ENCODE measurements around the gene C1QTNF2. TPM values are rescaled to one million over a fixed set of nuclear protein-coding genes. Genes with fewer than 3 reads are reported as not detected.
"Not testable (repeated sequence)": the region's sequence is repeated elsewhere in the genome, so short reads cannot be mapped to it uniquely, and the experiment has no call there.

C1QTNF2 gene
- total and polyA plus RNA-seq, 2 donors from 2014 or later = 1.4 to 2.8 TPM

DNA sequence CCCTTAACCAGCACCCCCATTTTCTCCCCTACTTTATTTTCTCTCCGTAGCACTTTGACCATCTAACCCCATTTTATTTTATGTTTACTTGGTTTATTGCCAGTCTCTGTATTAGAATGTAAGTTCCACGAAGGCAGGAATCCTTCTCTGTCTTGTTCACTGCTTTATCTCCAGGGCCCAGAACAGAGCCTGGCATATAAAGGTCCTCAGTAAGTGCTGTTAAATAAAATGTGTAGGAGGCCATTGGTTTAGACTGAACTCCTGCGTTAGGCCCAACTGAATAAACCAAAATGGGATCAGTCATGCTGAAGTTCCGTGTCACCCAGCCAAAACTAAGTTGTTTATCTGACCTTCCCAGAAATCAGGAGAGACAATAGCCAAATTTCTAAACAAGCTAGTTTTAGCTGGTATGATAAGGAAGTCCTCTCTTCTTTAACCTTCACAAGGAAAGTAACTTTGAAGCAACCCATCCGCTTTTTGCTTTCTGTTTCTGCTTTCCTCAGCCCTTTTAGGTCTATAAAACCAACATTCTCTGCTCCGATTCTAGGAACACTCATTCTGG, 29.0 kb downstream of the C1QTNF2 start:
- H3K9ac ChIP-seq (ENCODE audit: low read length in 3 of 3) = no peak overlapping the region
- DNase-seq = no peak
- H3K27me3 ChIP-seq (ENCODE audit: control insufficient read depth, insufficient read depth, low read length) = no peaks in the 10 kb centered on the region
- no peaks in the 10 kb centered on the region for H3K9me3 ChIP-seq (ENCODE audit: control insufficient read depth in 2 of 3, insufficient read depth in 1 of 3, low read length in 3 of 3)
- intact Hi-C loops (cut with DNase I) = no loop called here
- no peaks in the 10 kb centered on the region for H3K36me3 ChIP-seq (ENCODE audit: control insufficient read depth in 2 of 3, insufficient read depth in 3 of 3, low read length in 3 of 3)
- peaks cover 0 to 3% (median 0%) of the 10 kb centered on the region in 3 donors for H3K4me1 ChIP-seq (ENCODE audit: control insufficient read depth in 2 of 3, insufficient read depth in 2 of 3, low read depth in 1 of 3, low read length in 3 of 3)
- no peak overlapping the region for H3K27ac ChIP-seq (ENCODE audit: low read depth in 2 of 2, low read length in 2 of 2)
- TF ChIP-seq, protein P1, sequence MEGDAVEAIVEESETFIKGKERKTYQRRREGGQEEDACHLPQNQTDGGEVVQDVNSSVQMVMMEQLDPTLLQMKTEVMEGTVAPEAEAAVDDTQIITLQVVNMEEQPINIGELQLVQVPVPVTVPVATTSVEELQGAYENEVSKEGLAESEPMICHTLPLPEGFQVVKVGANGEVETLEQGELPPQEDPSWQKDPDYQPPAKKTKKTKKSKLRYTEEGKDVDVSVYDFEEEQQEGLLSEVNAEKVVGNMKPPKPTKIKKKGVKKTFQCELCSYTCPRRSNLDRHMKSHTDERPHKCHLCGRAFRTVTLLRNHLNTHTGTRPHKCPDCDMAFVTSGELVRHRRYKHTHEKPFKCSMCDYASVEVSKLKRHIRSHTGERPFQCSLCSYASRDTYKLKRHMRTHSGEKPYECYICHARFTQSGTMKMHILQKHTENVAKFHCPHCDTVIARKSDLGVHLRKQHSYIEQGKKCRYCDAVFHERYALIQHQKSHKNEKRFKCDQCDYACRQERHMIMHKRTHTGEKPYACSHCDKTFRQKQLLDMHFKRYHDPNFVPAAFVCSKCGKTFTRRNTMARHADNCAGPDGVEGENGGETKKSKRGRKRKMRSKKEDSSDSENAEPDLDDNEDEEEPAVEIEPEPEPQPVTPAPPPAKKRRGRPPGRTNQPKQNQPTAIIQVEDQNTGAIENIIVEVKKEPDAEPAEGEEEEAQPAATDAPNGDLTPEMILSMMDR (IDR thresholded peaks at IDR 0.05; ENCODE audit: borderline replicate concordance, extremely low read depth, insufficient read depth) = no peak
- FAIRE-seq = no peak
- no peak overlapping the region for H3K4me3 ChIP-seq (ENCODE audit: low read length in 3 of 3)

DNA sequence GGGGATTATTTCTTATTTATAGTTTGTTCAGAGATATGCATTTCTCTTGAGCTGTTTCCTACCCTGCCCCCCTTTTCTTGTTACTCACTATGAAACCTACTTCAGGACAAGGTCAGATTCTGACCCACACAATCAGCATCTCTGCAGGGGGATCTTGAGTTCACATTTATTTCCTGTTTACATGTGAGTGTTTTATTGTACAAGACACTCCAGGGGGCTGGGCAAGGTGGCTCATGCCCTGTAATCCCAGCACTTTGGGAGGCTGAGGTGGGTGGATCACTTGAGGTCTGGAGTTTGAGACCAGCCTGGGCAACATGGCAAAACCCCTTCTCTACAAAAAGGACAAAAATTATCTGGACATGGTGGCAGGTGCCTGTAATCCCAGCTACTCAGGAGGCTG, 29.9 kb downstream of the C1QTNF2 start:
- H3K9me3 ChIP-seq (ENCODE audit: control insufficient read depth in 2 of 3, insufficient read depth in 1 of 3, low read length in 3 of 3); intact Hi-C loops (cut with DNase I); H3K9ac ChIP-seq (ENCODE audit: low read length in 3 of 3); H3K27me3 ChIP-seq (ENCODE audit: control insufficient read depth, insufficient read depth, low read length); H3K4me3 ChIP-seq (ENCODE audit: low read length in 3 of 3); H3K4me1 ChIP-seq (ENCODE audit: control insufficient read depth in 2 of 3, insufficient read depth in 2 of 3, low read depth in 1 of 3, low read length in 3 of 3); FAIRE-seq; H3K36me3 ChIP-seq (ENCODE audit: control insufficient read depth in 2 of 3, insufficient read depth in 3 of 3, low read length in 3 of 3); DNase-seq; H3K27ac ChIP-seq (ENCODE audit: low read depth in 2 of 2, low read length in 2 of 2): not testable (repeated sequence)

DNA sequence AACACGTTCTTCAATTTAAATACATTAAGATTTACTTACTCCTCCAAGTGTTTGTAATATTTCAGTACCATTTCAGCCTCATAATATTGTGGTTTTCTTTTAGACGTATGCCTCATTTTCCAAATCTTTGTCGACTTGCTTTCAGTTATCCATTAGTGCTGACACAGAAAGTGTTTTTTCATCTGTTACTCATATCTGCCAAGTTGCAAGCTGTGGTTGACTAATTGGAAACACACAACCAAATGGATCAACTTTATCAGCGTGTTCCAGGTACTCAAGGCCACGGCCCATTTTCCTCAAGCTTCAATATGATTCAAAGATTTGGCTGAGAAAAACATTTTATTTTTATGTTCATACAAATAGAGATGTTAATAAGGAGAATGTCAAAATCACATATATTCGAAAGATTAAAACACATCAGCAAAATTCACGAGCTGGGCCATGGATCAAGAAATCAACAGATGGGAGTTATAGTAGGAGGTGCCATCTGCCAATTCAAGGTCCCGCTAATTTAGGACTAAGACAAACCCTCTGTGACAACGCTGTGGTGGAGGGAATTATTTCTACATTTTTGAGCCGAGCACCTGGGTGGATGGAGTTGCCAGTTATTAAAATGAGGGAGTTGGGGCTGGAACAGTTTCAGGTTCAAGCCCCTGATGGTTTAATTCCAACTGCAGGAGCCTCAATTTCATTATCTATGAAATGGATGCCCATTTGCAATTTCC, 30.9 kb downstream of the C1QTNF2 start:
- TF ChIP-seq, protein P1 (IDR thresholded peaks at IDR 0.05; ENCODE audit: borderline replicate concordance, extremely low read depth, insufficient read depth) = no peak
- DNase-seq = no peak
- Histone ChIP-seq H3K27me3 (ENCODE audit: control insufficient read depth, insufficient read depth, low read length) (no peaks in the 10 kb centered on the region), H3K36me3 (ENCODE audit: control insufficient read depth in 2 of 3, insufficient read depth in 3 of 3, low read length in 3 of 3) (no peaks in the 10 kb centered on the region), H3K4me1 (ENCODE audit: control insufficient read depth in 2 of 3, insufficient read depth in 2 of 3, low read depth in 1 of 3, low read length in 3 of 3) (no peaks in the 10 kb centered on the region), H3K9ac (ENCODE audit: low read length in 3 of 3) (no peak overlapping the region), H3K9me3 (ENCODE audit: control insufficient read depth in 2 of 3, insufficient read depth in 1 of 3, low read length in 3 of 3) (no peaks in the 10 kb centered on the region), H3K27ac (ENCODE audit: low read depth in 2 of 2, low read length in 2 of 2) (no peak overlapping the region), H3K4me3 (ENCODE audit: low read length in 3 of 3) (no peak overlapping the region)
- intact Hi-C loops (cut with DNase I) = loop anchor here (10.0 kb wide), 1 partner anchor 305 kb away; no protein-coding TSS in a partner anchor
- no peak for FAIRE-seq

DNA sequence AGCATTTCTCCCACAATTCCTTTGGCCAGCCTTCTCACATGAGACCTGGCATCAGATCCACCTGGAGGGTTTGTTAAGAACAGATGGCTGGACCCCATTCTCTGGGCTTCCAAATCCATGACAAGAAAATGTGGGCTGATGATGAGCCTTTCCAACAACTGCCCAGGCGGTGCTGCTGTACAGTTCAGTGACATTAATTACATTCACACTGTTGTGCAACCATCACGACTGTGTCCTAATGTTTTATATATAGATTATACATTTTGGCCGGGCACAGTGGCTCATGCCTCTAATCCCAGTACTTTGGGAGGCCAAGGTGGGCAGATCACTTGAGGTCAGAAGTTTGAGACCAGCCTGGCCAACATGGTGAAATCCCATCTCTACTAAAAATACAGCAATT, 35.7 kb downstream of the C1QTNF2 start:
- H3K9me3 ChIP-seq (ENCODE audit: control insufficient read depth in 2 of 3, insufficient read depth in 1 of 3, low read length in 3 of 3); DNase-seq; H3K27ac ChIP-seq (ENCODE audit: low read depth in 2 of 2, low read length in 2 of 2); H3K4me1 ChIP-seq (ENCODE audit: control insufficient read depth in 2 of 3, insufficient read depth in 2 of 3, low read depth in 1 of 3, low read length in 3 of 3); FAIRE-seq; H3K27me3 ChIP-seq (ENCODE audit: control insufficient read depth, insufficient read depth, low read length); H3K4me3 ChIP-seq (ENCODE audit: low read length in 3 of 3); H3K9ac ChIP-seq (ENCODE audit: low read length in 3 of 3); H3K36me3 ChIP-seq (ENCODE audit: control insufficient read depth in 2 of 3, insufficient read depth in 3 of 3, low read length in 3 of 3): not testable (repeated sequence)
- intact Hi-C loops (cut with DNase I) = loop anchor here (10.0 kb wide), 1 partner anchor 300 kb away; no protein-coding TSS in a partner anchor
